HG02623 (cell line): ENCODE measurements around the gene REEP6.

ENCODE experiments used
- ATAC-seq: cut with Tn5 transposase; IDR thresholded peaks from one replicate; pipeline ENCODE4 v1.9.1; 2021; ENCODE audit warnings: moderate library complexity; ENCODE audit not compliant: unreplicated experiment

The REEP6 gene

GRCh38 chr19:1456121-1456900 is 34.7 kb upstream of the REEP6 start:
- ATAC-seq: no peak

- ATAC-seq: no peak
Observed at GRCh38 chr19:1457031-1457739, 33.8 kb upstream of the REEP6 start.

DNA sequence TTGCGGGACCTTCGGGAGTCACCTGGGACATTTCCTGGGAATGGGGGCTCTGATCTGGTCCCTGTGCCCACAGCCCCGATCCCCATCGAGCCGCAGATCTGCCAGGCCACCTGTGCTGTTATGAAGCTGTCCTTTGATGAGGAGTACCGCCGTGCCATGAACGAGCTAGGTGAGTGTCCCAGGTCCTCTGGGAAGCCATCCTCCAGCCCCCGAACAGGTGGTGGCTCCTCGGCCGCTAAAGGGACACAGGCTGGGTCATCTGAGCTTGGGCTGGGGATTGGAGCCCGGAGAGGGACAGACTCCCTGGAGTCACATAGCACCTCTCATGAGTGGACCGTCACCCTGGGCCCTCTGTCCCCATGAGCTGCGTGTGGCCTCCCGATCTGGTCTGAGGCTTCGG is 33.1 kb upstream of the REEP6 start:
- ATAC-seq: no peak

DNA sequence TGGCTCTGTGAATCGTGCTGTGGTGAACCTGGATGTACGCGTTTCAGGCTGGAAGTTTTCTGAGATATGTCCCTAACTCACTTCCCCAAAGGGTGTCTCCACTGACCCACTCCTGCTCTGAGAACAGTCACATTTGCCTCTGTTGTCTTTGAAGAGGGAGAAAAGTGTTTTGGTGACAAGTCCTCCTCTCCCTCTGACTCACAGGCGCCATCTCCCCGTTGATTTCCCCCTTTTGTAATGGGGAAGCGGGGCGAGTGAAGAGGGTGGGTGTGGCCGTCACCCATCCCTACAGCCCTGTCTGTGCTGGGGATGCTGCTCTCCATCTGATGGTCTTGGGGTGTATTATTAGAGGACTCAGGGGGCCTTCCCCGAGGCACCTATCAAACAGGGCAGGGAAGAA is 31.5 kb upstream of the REEP6 start:
- no peak for ATAC-seq

GRCh38 chr19:1460033-1460995 is 30.7 kb upstream of the REEP6 start:
- no peak for ATAC-seq

GRCh38 chr19:1461862-1462261 is 29.1 kb upstream of the REEP6 start:
- ATAC-seq: no peak

GRCh38 chr19:1465191-1466016 is 25.6 kb upstream of the REEP6 start:
- no peak for ATAC-seq

GRCh38 chr19:1466018-1466460 is 24.9 kb upstream of the REEP6 start:
- no peak for ATAC-seq

GRCh38 chr19:1466461-1467214 is 24.3 kb upstream of the REEP6 start:
- no peak for ATAC-seq

GRCh38 chr19:1467215-1467489 is 23.8 kb upstream of the REEP6 start:
- ATAC-seq: no peak

GRCh38 chr19:1467490-1468273 is 23.3 kb upstream of the REEP6 start:
- no peak for ATAC-seq

GRCh38 chr19:1468274-1468820 is 22.6 kb upstream of the REEP6 start:
- no peak for ATAC-seq

- no peak for ATAC-seq
Observed at GRCh38 chr19:1468821-1469254, 22.1 kb upstream of the REEP6 start.

DNA sequence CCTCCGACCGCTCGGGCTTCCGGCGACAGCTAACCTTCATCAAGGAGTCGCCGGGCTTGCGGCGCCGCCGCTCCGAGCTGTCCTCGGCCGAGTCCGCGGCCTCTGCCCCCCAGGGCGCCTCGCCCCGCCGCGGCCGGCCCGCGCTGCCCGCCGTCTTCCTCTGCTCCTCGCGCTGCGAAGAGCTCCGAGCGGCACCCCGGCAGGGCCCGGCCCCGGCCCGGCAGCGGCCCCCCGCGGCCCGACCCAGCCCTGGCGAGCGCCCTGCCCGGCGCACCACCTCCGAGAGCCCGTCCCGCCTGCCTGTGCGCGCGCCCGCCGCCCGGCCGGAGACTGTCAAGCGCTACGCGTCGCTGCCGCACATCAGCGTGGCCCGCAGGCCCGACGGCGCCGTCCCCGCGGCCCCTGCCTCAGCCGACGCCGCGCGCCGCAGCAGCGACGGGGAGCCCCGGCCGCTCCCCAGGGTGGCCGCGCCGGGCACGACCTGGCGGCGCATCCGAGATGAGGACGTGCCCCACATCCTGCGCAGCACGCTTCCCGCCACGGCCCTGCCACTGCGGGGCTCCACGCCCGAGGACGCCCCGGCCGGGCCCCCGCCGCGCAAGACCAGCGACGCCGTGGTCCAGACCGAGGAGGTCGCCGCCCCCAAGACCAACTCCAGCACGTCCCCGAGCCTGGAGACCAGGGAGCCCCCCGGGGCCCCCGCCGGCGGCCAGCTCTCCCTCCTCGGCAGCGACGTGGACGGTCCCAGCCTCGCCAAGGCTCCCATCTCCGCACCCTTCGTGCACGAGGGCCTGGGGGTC is 21.5 kb upstream of the REEP6 start:
- ATAC-seq: no peak

DNA sequence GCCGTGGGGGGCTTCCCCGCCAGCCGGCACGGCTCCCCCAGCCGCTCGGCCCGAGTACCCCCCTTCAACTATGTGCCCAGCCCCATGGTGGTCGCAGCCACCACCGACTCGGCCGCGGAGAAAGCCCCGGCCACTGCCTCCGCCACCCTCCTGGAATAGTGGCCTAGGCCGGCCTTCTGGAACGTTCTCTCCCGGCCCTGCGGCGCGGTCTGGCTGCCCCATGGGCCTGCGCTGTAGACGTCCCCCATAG is 21.0 kb upstream of the REEP6 start:
- ATAC-seq: no peak

DNA sequence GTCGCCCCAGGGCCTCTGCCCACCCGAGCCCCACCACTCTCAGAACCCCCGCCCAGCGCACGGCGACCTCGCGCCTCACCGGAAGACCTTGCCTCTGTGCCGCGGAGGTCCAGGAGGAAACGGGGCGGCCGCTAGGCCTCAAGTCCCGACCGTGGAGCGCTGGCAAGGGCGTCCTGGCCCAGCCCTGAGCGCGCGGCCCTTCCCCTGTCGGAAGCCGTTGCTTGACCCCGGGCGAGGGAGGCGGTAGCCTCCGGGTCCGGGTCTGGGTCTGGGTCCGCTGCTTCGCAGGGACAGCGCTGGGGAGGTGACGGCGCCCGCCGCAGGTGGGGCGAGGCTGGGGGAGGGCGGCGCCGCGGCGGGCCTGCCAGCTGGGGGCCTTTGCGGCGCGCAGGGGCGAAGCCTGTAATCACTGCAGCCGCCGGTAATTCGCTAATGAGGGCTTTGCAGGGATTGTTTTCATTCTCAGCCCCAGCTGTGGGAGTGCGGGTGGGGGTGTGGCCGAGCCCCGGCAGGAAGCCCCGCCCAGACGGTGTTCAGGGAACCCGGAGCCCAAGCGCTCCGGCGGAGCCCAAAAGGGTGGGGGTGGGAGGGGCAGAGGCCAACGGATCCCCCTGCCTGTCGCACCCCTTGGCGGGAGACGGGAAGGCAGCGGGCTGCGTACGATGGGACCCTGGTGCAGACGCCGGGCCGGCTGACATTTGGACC is 20.5 kb upstream of the REEP6 start:
- ATAC-seq: no peak

DNA sequence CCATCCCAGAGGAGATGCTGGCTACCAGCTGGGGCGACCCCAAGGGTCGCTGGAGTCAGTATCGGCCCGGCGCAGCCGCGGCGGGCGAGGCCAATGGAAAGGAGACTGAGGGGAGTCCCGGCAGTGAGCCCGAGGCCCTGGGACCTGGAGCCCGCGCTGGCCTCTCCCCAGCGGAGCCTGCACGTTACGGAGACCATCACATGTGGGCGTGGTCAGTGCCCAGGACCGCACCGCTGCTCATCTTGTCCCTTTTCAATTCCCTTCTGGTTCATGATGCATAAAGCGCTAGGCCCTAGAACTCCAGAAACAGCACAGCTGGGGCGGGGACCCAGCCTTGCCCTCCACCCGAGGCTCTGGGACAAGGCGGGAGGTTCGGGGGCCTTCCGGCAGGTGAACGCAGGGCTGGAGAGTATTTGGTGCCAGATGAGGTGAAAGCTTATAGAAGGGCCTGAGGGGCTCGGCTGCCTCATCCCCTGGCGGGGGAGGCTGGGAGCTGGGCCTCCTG is 19.9 kb upstream of the REEP6 start:
- ATAC-seq: no peak
